Cardiac fibroblast (primary cell): Measurements from ENCODE around the gene ANKDD1A.

Source experiments
- DNase-seq, 2 donors: peaks; one replicate each; pipeline versions ENCODE4 v3.0.0 to v3.0.0-alpha.2; 2010; ENCODE audit warnings: low read depth in 2 of 2
- H3K4me3 ChIP-seq, 2 donors: replicated peaks in 1 of 2; 1 replicate in 1 of 2; 2 replicates in 1 of 2; pipeline ENCODE4 v1.5.1; 2011; ENCODE audit warnings: low read depth in 2 of 2, low read length in 2 of 2, mild to moderate bottlenecking in 2 of 2, moderate library complexity in 1 of 2
- TF ChIP-seq, protein P1 (sequence below): IDR thresholded peaks from one replicate; pipeline ENCODE4 v1.5.1; 2011; ENCODE audit warnings: low read depth, mild to moderate bottlenecking, low read length, inconsistent platforms

ANKDD1A gene

DNA sequence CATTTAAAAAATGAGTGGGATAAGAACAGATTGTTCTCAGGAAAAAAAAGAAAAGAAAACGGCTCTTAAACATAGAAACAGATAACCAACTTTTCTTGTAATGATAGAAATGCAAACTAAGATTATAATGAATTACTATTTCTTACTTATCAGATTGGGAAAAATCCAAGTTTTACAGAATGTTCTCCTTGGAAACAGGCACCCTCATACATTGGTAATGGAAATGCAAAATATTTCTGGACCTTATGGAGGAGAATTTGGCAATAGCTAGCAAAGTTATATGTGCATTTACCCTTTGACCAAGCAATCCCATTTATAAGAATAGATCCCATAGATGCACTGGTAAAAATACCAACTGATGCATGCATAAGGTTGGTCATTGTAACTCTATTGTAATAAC, 3.7 kb upstream of the ANKDD1A start:
- no peak for DNase-seq
- TF ChIP-seq, protein P1, sequence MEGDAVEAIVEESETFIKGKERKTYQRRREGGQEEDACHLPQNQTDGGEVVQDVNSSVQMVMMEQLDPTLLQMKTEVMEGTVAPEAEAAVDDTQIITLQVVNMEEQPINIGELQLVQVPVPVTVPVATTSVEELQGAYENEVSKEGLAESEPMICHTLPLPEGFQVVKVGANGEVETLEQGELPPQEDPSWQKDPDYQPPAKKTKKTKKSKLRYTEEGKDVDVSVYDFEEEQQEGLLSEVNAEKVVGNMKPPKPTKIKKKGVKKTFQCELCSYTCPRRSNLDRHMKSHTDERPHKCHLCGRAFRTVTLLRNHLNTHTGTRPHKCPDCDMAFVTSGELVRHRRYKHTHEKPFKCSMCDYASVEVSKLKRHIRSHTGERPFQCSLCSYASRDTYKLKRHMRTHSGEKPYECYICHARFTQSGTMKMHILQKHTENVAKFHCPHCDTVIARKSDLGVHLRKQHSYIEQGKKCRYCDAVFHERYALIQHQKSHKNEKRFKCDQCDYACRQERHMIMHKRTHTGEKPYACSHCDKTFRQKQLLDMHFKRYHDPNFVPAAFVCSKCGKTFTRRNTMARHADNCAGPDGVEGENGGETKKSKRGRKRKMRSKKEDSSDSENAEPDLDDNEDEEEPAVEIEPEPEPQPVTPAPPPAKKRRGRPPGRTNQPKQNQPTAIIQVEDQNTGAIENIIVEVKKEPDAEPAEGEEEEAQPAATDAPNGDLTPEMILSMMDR, result no peak
- H3K4me3 ChIP-seq, result no peak overlapping the region

DNA sequence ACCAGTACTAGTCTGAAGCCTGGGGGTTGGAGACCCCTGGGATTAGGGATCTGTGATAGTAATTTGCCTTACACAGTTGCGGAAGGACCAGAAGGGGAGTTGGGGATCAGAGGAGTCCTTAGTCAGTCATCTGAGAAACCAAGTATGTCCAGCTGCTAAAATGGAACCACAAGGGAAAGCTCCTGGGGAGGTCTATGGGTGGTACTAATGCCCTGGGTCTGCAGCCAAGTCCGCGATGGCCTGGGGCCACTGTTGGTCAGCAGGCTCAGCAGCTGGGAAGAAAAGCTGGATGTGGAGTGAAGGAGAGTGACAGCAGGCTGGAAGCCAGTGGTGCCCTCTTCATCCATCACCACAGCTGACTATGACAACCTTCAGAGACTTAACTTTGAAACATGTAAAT, 2.2 kb upstream of the ANKDD1A start:
- no peak for DNase-seq
- TF ChIP-seq, protein P1, result no peak
- H3K4me3 ChIP-seq, result no peak overlapping the region

DNA sequence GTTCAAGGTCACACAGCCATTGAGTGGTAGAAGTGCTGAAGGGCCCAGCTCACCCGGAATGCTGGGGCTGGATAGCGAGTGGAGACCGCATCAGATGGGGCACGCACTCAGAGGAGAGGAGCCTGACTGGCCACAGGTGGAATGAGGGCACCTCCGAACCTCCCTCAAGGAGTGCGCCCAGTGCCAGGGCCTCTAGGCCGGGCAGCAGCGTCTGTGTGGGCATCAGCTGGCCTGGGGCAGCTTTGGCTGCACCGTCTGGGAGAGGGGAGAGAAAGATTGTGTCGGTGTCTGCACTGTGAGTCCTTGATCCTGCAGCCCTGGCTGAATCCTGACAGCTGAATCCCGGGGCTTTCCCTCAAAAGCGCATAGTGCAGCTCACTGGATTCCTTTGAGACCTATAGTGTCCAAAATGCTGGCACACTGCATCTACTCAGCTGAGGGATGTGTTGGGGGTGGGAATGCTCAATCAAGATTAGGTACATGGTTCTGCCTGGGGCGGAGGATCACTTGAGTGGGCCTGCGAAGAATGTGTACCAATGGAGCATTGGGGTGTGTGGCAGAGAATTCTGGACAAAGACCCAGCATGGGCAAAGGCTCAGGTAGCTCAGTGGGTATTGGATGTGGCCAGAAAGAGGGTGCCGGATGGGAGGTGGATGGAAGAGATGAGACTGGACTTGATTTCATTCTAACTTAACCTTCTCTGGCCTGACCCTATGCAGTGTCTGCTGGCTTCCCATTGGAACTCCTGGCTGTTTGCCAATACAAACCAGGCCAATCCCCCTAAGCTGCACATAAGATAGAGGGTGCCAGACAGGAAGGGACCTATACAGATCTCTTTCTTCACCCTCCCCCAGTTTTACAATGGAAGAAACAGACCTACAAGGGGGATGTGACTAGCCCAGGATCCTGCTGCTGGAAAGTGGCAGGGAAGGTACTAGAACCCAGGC, 950 bp downstream of the ANKDD1A start:
- TF ChIP-seq, protein P1, result no peak
- DNase-seq, result no peak
- H3K4me3 ChIP-seq, result no peak overlapping the region

DNA sequence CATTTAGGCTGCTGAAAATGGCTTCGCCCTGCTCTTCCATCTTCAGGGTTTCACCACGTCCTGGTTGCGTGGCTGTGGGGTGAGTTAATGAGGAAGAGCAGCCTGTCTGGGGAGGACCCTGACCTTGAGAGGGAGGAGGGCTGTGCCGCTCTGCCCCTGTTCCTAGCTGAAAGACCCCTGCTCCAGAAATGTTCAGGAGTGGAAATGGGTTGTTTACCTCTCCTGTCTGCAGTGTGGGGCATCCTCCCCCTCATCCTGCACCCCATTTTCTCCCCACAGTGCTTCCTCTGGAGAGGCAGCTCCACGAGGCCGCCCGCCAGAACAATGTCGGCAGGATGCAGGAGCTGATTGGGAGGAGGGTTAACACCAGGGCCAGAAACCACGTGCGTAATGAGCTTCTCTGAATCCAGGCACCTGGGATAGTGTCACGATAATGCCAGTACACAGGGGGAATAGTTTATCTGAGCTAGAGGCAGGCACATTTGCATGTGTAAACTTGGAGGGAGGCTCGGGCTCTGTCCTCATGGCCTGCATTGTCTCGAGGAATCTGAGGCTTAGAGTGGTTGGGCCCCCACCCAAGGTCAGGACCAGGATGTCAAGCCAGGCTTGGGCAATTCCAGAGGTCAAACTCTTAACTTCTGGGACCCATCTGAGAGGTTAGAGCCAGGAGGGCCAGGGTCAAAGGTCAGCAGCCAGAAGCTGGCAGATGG, 4.0 kb downstream of the ANKDD1A start:
- TF ChIP-seq, protein P1, result no peak
- DNase-seq, result no peak
- no peak overlapping the region for H3K4me3 ChIP-seq

DNA sequence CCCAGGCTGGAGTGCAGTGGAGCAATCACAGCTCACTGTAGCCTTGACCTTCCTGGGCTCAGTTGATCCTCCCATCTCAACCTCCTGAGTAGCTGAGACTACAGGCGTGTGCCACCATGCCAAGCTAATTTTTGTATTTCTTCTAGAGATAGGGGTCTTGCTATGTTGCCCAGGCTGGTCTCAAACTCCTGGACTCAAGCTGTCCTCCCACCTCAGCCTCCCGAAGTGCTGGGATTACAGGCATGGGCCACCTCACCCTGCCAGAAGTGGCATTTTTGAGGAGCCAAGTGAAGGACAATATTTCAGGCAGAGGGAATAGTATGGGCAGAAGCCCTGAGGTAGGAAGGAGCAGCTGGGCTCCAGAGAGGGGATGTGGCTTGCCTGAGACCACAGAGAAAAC, 4.7 kb downstream of the ANKDD1A start:
- no peak for DNase-seq
- TF ChIP-seq, protein P1, result no peak

DNA sequence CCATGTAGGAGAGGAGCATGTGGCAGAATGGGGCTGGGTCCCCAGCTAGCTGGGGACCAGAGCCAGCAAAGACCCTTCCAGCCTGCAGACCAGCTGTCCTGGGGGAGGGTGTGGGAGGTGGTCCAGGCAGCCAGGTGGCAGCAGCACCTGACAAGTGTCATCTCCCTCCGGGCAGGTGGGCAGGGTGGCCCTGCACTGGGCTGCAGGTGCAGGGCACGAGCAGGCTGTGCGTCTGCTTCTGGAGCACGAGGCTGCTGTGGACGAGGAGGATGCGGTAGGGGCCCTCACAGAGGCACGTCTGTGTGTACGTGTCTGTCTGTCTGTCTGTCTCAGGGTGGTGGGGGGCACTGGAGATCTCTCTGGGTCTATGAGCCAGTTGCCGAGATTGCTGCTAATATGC, 5.5 kb downstream of the ANKDD1A start:
- TF ChIP-seq, protein P1, result no peak
- H3K4me3 ChIP-seq, result no peak overlapping the region
- no peak for DNase-seq

More for the DNA sequence above, 4.7 kb downstream of the ANKDD1A start:
- no peak overlapping the region for H3K4me3 ChIP-seq
